ENCODE data around the gene POMT1.

DNA sequence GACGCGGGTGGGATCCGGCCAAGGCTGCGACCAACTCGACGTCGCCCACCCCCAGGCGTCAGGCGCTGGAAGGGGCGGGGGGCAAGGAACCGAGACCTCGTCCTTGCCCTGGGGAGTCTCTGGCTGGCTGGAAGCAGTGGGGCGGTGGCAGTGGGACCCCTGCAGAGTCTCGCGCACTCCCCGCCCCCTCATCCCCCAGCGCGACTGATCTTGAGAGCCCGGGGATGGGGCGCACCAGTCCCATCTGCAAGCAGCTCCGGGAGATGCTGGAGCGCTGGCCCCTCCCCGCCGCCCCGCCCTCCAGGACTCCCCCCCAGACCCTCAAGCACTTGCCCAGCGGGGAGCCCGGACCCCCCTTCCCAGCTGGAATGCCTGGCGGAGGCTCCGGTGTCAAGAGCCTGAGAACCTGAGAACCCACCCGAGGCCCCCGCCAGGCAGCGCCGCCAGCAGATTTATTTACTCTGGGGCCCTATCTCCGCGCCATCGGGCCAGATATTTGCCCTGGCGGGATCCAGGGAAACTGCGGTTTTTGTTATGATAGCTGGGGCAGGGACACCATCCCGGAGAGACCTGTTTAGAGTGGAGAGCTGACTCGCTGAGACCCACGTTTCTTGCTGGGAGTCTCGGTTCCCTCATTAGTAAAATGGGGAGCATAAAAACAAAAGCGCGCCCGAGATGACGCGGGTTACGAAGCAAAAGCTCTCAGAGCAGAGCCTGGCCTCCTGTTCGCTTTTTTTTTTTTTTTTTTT is 43.8 kb downstream of the POMT1 start:
- no peak for TF ChIP-seq EZH2phosphoT487 (IDR thresholded peaks at IDR 0.05; ENCODE audit: borderline replicate concordance, low read length)
- TF ChIP-seq, protein P1, sequence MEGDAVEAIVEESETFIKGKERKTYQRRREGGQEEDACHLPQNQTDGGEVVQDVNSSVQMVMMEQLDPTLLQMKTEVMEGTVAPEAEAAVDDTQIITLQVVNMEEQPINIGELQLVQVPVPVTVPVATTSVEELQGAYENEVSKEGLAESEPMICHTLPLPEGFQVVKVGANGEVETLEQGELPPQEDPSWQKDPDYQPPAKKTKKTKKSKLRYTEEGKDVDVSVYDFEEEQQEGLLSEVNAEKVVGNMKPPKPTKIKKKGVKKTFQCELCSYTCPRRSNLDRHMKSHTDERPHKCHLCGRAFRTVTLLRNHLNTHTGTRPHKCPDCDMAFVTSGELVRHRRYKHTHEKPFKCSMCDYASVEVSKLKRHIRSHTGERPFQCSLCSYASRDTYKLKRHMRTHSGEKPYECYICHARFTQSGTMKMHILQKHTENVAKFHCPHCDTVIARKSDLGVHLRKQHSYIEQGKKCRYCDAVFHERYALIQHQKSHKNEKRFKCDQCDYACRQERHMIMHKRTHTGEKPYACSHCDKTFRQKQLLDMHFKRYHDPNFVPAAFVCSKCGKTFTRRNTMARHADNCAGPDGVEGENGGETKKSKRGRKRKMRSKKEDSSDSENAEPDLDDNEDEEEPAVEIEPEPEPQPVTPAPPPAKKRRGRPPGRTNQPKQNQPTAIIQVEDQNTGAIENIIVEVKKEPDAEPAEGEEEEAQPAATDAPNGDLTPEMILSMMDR (IDR thresholded peaks at IDR 0.05; ENCODE audit: low read depth, low read length, poor library complexity, severe bottlenecking): no peak

All from DOHH2 (cell line).